ENCODE measurements around the gene BCO2.
"Not testable (repeated sequence)": the region's sequence is repeated elsewhere in the genome, so short reads cannot be mapped to it uniquely, and the experiment has no call there.

BCO2 gene

GRCh38 chr11:112172362-112172994, 2.8 kb upstream of the BCO2 start:
- DNase-seq: no peak

GRCh38 chr11:112173152-112173551, 2.2 kb upstream of the BCO2 start:
- no peak for DNase-seq

- no peak for DNase-seq
These were observed 264 bp downstream of the BCO2 start for GRCh38 chr11:112175599-112175952.

GRCh38 chr11:112176077-112176476, 765 bp downstream of the BCO2 start:
- no peak for DNase-seq

- no peak for DNase-seq
These were observed 2.3 kb downstream of the BCO2 start for GRCh38 chr11:112177589-112177988.

- no peak for DNase-seq
These were observed 3.1 kb downstream of the BCO2 start for GRCh38 chr11:112178428-112178827.

- no peak for DNase-seq
These were observed 3.6 kb downstream of the BCO2 start for GRCh38 chr11:112178936-112179335.

- no peak for DNase-seq
These were observed 4.3 kb downstream of the BCO2 start for GRCh38 chr11:112179601-112180000.

GRCh38 chr11:112182867-112183266, 7.6 kb downstream of the BCO2 start:
- DNase-seq: no peak

- DNase-seq: no peak
These were observed 10.6 kb downstream of the BCO2 start for GRCh38 chr11:112185883-112186282.

- no peak for DNase-seq
These were observed 11.0 kb downstream of the BCO2 start for GRCh38 chr11:112186304-112186703.

GRCh38 chr11:112195113-112195512, 19.8 kb downstream of the BCO2 start:
- not testable (repeated sequence) for DNase-seq

- DNase-seq: no peak
These were observed 20.6 kb downstream of the BCO2 start for GRCh38 chr11:112195951-112196351.

- no peak for DNase-seq
These were observed 21.3 kb downstream of the BCO2 start for GRCh38 chr11:112196519-112197087.

- DNase-seq: not testable (repeated sequence)
These were observed 23.8 kb downstream of the BCO2 start for GRCh38 chr11:112199101-112199500.

- DNase-seq: no peak
These were observed 24.9 kb downstream of the BCO2 start for GRCh38 chr11:112200252-112200651.

GRCh38 chr11:112206071-112206470, 30.8 kb downstream of the BCO2 start:
- DNase-seq: no peak

- no peak for DNase-seq
These were observed 35.6 kb downstream of the BCO2 start for GRCh38 chr11:112210890-112211289.

GRCh38 chr11:112211536-112211935, 36.2 kb downstream of the BCO2 start:
- no peak for DNase-seq

- no peak for DNase-seq
These were observed 37.0 kb downstream of the BCO2 start for GRCh38 chr11:112212290-112212689.

GRCh38 chr11:112212710-112213109, 37.4 kb downstream of the BCO2 start:
- DNase-seq: no peak

- DNase-seq: no peak
These were observed 38.4 kb downstream of the BCO2 start for GRCh38 chr11:112213753-112214152.

- DNase-seq: no peak
These were observed 40.3 kb downstream of the BCO2 start for GRCh38 chr11:112215621-112216020.

- no peak for DNase-seq
These were observed 41.3 kb downstream of the BCO2 start for GRCh38 chr11:112216561-112217105.

Data from activated CD4-positive, alpha-beta T cell treated with anti-CD3 and anti-CD28 coated beads, Interleukin-2, amount 50 U/mL, for 4 hours (primary cell).